ENCODE results near the gene FAM187B.

GRCh38 chr19:35216016-35216832 lies 12.3 kb downstream of the FAM187B start:
- TF ChIP-seq SP2 (tag by site-specific recombination; IDR thresholded peaks at IDR 0.05) (no peak), CTCF (tag by site-specific recombination; IDR thresholded peaks at IDR 0.05) (no peak), ZNF335 (tag by site-specific recombination; conservative IDR thresholded peaks at IDR 0.05) (no peak), YY1 (tag by site-specific recombination; IDR thresholded peaks at IDR 0.05) (no peak), ZXDB (tag by site-specific recombination; IDR thresholded peaks at IDR 0.05) (no peak), ZNF48 (tag by site-specific recombination; IDR thresholded peaks at IDR 0.05) (no peak), ZNF184 (tag by site-specific recombination; IDR thresholded peaks at IDR 0.05) (no peak), ZBTB10 (tag by site-specific recombination; IDR thresholded peaks at IDR 0.05) (no peak)
